ENCODE data around the gene UBP1.

GRCh38 chr3:33360136-33360825 is 79.9 kb downstream of the UBP1 start:
- no peak for TF ChIP-seq CTCF (IDR thresholded peaks at IDR 0.05; ENCODE audit: poor library complexity)
- no peak for TF ChIP-seq EZH2phosphoT487 (IDR thresholded peaks at IDR 0.05; ENCODE audit: low read depth, severe bottlenecking, unreplicated experiment)
- no peak for TF ChIP-seq EZH2 (IDR thresholded peaks at IDR 0.05; ENCODE audit: borderline replicate concordance)

Measured in hepatocyte (in vitro differentiated cells).